Nephron (organoid): Measurements from ENCODE around the gene MYOM1.

ENCODE experiments used
- H3K27ac Mint-ChIP-seq, 3 experiments: 2 replicates each; pipeline ENCODE4 v1.8.0; 2020; ENCODE audit warnings: mixed read lengths in 3 of 3, mild to moderate bottlenecking in 2 of 3, moderate library complexity in 1 of 3
- H3K27me3 Mint-ChIP-seq: 2 replicates; pipeline ENCODE4 v1.8.0; 2021; ENCODE audit warnings: low read depth, mild to moderate bottlenecking, moderate library complexity, mixed read lengths
- H3K36me3 Mint-ChIP-seq: 2 replicates; pipeline ENCODE4 v1.8.0; 2020; ENCODE audit warnings: low read depth, mixed read lengths
- H3K4me1 Mint-ChIP-seq: 2 replicates; pipeline ENCODE4 v1.8.0; 2020; ENCODE audit warnings: mixed read lengths
- H3K4me3 Mint-ChIP-seq, 3 experiments: 2 replicates each; pipeline ENCODE4 v1.8.0; 2020; ENCODE audit warnings: mild to moderate bottlenecking in 3 of 3, mixed read lengths in 3 of 3, moderate library complexity in 2 of 3
- H3K9me3 Mint-ChIP-seq: 2 replicates; pipeline ENCODE4 v1.8.0; 2020; ENCODE audit warnings: mixed read lengths
- TF ChIP-seq, protein P1 (sequence below), 3 experiments: fragments of 200-600 bp; sonication (generic); IDR thresholded peaks; one replicate each; pipeline ENCODE4 v1.5.0; 2021; ENCODE audit warnings: antibody characterized with exemption in 3 of 3; ENCODE audit not compliant: unreplicated experiment in 3 of 3

Gene MYOM1

DNA sequence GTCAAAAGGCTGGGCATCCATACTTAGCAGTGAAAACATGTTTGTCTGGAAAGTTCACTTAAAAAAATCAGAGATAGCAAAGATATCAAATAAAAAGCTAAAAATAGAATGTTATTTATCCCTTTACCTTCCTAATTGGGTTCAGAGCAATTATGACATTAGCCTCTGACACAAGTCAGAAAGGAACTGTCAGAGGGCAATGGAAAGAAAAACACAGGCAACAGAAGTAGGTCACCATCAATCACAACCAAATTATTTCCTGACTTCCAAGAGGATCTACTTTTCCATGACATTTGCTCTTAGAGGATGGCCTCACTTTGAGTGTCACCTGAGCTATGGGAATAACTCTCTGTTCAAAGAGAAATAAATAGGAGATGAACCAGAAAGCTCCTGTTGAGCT lies 27.5 kb downstream of the MYOM1 start:
- no peak overlapping the region for H3K4me3 Mint-ChIP-seq
- no peaks in the 10 kb centered on the region for H3K36me3 Mint-ChIP-seq
- TF ChIP-seq, protein P1, sequence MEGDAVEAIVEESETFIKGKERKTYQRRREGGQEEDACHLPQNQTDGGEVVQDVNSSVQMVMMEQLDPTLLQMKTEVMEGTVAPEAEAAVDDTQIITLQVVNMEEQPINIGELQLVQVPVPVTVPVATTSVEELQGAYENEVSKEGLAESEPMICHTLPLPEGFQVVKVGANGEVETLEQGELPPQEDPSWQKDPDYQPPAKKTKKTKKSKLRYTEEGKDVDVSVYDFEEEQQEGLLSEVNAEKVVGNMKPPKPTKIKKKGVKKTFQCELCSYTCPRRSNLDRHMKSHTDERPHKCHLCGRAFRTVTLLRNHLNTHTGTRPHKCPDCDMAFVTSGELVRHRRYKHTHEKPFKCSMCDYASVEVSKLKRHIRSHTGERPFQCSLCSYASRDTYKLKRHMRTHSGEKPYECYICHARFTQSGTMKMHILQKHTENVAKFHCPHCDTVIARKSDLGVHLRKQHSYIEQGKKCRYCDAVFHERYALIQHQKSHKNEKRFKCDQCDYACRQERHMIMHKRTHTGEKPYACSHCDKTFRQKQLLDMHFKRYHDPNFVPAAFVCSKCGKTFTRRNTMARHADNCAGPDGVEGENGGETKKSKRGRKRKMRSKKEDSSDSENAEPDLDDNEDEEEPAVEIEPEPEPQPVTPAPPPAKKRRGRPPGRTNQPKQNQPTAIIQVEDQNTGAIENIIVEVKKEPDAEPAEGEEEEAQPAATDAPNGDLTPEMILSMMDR (IDR thresholded peaks at IDR 0.05; ENCODE audit: unreplicated experiment in 3 of 3) = no peak
- peaks cover 27% of the 10 kb centered on the region for H3K4me1 Mint-ChIP-seq
- no peak overlapping the region for H3K27ac Mint-ChIP-seq
- H3K27me3 Mint-ChIP-seq = no peaks in the 10 kb centered on the region
- no peaks in the 10 kb centered on the region for H3K9me3 Mint-ChIP-seq

DNA sequence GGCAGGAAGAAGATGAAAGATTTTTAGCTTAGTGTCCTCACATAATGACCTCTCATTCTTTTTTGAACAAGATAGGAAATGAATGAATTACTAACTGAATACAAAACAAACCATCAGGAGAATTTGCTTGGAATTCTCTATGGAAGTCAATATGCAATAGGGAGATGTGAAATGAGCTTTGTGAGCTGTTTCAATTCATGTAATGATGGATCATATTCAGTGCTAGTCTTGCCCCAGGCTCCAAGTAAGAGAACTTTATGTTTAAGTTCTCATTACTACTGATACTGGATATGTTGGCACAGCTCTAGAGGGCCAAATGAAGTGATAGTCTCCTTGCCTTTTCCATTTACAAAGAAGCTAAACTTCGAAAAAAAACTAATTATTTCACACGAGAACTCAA lies 29.2 kb downstream of the MYOM1 start:
- no peak overlapping the region for H3K27ac Mint-ChIP-seq
- H3K4me1 Mint-ChIP-seq = peaks cover 19% of the 10 kb centered on the region
- no peak overlapping the region for H3K4me3 Mint-ChIP-seq
- no peaks in the 10 kb centered on the region for H3K36me3 Mint-ChIP-seq
- TF ChIP-seq, protein P1 (IDR thresholded peaks at IDR 0.05; ENCODE audit: unreplicated experiment in 3 of 3) = no peak
- H3K27me3 Mint-ChIP-seq = no peaks in the 10 kb centered on the region
- H3K9me3 Mint-ChIP-seq = no peaks in the 10 kb centered on the region

DNA sequence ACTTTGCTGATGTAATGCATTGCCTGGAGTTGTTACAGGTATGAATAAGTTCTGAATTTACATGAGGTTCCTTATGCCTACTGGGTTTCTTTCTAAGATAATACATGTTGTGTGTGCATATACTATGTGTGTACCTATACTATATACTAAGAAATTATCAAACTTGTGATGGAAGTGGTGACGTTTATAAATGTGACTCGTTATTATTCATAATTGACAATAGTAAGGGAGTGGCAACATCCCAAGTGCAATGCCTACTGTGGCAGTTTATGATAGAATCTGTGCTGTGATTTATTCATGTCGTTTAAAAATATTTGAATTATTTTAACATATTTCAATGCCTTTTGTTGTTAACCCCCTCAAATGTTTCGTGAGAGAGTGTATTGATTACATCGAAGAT lies 29.9 kb downstream of the MYOM1 start:
- no peaks in the 10 kb centered on the region for H3K36me3 Mint-ChIP-seq
- no peak overlapping the region for H3K4me3 Mint-ChIP-seq
- no peak overlapping the region for H3K27ac Mint-ChIP-seq
- H3K4me1 Mint-ChIP-seq = peaks cover 12% of the 10 kb centered on the region
- no peaks in the 10 kb centered on the region for H3K9me3 Mint-ChIP-seq
- no peaks in the 10 kb centered on the region for H3K27me3 Mint-ChIP-seq
- TF ChIP-seq, protein P1 (IDR thresholded peaks at IDR 0.05; ENCODE audit: unreplicated experiment in 3 of 3) = no peak

DNA sequence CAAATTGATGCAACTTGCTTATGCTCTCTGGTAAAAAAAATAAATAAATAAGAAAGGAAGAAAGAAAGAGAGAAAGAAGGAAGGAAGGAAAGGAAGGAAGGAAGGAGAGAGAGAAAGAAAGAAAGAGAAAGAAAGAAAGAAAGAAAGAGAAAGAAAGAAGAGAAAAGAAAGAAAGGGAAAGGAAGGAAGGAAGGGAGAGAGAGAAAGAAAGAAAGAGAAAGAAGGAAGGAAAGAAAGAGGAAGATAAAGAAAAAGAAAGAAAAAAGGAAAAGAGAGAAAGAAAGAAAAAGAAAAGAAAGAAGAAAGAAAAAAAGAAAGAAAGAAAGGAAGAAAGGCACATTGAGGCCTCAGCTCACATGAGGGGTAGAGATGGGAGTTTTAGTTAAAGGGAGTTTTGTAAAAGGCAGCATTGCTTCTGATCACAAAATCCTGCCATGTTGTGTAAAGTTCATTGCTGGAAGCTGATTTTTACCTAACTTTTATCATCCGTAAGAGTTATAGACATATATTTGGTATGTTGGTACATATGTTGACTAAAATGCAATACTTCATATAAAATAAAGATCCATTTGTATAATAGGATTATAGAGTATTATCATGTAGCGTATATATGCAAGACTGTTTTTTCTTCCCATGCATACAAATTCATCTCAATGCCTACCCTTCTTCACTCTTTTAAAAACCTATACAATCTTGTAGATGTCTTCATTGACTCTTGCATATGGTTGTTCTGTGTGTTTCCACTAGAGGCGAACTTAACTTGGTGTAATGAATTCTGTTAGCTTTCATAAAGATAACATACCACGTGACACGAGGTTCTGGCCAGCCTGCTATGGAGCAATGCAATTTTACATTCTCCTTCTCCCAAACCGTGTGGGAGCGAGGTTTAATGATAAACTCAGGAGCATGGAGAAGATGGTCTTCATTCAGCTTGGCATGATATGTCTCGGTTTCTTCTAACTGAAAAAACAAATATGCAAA lies 32.8 kb downstream of the MYOM1 start:
- Mint-ChIP-seq H3K27me3 (no peaks in the 10 kb centered on the region), H3K4me1 (peaks cover 12% of the 10 kb centered on the region), H3K9me3 (no peaks in the 10 kb centered on the region), H3K36me3 (no peaks in the 10 kb centered on the region), H3K4me3 (no peak overlapping the region), H3K27ac (no peak overlapping the region)
- TF ChIP-seq, protein P1 (IDR thresholded peaks at IDR 0.05; ENCODE audit: unreplicated experiment in 3 of 3) = no peak

DNA sequence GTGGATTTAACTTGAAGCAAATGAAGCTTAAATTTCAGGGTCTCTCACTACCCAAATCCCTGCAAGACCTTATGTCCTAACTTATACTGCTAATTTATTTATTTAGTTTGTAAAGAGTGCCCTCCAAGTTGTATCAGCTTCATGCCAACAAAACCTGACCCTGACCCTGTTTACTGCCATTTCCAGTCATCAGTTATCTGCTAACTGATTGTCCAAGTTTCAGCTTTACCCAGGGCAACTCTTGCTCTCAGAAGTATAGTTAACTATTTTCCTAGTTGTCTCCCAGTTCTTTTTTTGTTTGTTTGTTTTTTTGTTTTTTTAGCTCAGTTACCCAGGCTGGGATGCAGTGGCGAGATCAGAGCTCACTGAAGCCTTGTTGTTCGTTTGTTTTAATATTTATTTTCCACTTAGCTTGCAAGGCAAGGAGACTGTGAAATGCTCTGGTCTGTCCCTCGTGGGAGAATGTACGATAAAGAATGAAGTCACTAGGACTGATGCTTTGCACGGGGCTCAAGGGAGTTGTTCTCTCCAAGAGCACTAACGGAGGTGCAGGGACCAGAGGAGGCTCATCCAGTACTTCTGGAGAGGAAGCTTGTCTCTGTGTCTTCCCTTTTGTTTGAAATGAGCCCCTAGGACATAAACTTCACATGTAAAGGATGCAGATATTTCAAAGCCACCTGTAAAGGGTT lies 35.3 kb downstream of the MYOM1 start:
- no peaks in the 10 kb centered on the region for H3K27me3 Mint-ChIP-seq
- H3K36me3 Mint-ChIP-seq = no peaks in the 10 kb centered on the region
- no peaks in the 10 kb centered on the region for H3K9me3 Mint-ChIP-seq
- H3K4me1 Mint-ChIP-seq = peaks cover 28% of the 10 kb centered on the region
- TF ChIP-seq, protein P1 (IDR thresholded peaks at IDR 0.05; ENCODE audit: unreplicated experiment in 3 of 3) = no peak
- H3K27ac Mint-ChIP-seq = no peak overlapping the region
- H3K4me3 Mint-ChIP-seq = no peak overlapping the region
